Measurements from ENCODE around the gene RHBDD1. TPM values are rescaled to one million over a fixed set of nuclear protein-coding genes. Genes with fewer than 3 reads are reported as not detected.

Gene RHBDD1
- total and polyA plus RNA-seq, 2 donors from 2014 or later, result 8.3 to 49.9 TPM

GRCh38 chr2:226837334-226837733, 1.5 kb downstream of the RHBDD1 start:
- H3K4me3 ChIP-seq (ENCODE audit: low read length in 3 of 3), result peak overlapping the region in 1 of 3 donors; percentile 80
- no peak for DNase-seq
- intact Hi-C loops (cut with DNase I), result no loop called here
- no peak overlapping the region for H3K27ac ChIP-seq (ENCODE audit: low read depth in 2 of 2, low read length in 2 of 2)
- H3K9ac ChIP-seq (ENCODE audit: low read length in 3 of 3), result peak overlapping the region in 1 of 3 donors; percentile 85
- no peaks in the 10 kb centered on the region for H3K9me3 ChIP-seq (ENCODE audit: control insufficient read depth in 2 of 3, insufficient read depth in 1 of 3, low read length in 3 of 3)
- H3K4me1 ChIP-seq (ENCODE audit: control insufficient read depth in 2 of 3, insufficient read depth in 2 of 3, low read depth in 1 of 3, low read length in 3 of 3), result peaks cover 3 to 18% (median 6%) of the 10 kb centered on the region in 3 donors
- H3K36me3 ChIP-seq (ENCODE audit: control insufficient read depth in 2 of 3, insufficient read depth in 3 of 3, low read length in 3 of 3), result no peaks in the 10 kb centered on the region
- no peak for FAIRE-seq
- no peaks in the 10 kb centered on the region for H3K27me3 ChIP-seq (ENCODE audit: control insufficient read depth, insufficient read depth, low read length)
- TF ChIP-seq CTCF (IDR thresholded peaks at IDR 0.05; ENCODE audit: borderline replicate concordance, extremely low read depth, insufficient read depth), result no peak

- no peak for TF ChIP-seq CTCF (IDR thresholded peaks at IDR 0.05; ENCODE audit: borderline replicate concordance, extremely low read depth, insufficient read depth)
- DNase-seq (no peak), FAIRE-seq (no peak)
- Histone ChIP-seq H3K4me1 (ENCODE audit: control insufficient read depth in 2 of 3, insufficient read depth in 2 of 3, low read depth in 1 of 3, low read length in 3 of 3) (peaks cover 3 to 18% (median 6%) of the 10 kb centered on the region in 3 donors), H3K36me3 (ENCODE audit: control insufficient read depth in 2 of 3, insufficient read depth in 3 of 3, low read length in 3 of 3) (no peaks in the 10 kb centered on the region), H3K4me3 (ENCODE audit: low read length in 3 of 3) (peak overlapping the region in 1 of 3 donors; percentile 0), H3K9ac (ENCODE audit: low read length in 3 of 3) (no peak overlapping the region), H3K9me3 (ENCODE audit: control insufficient read depth in 2 of 3, insufficient read depth in 1 of 3, low read length in 3 of 3) (no peaks in the 10 kb centered on the region), H3K27me3 (ENCODE audit: control insufficient read depth, insufficient read depth, low read length) (no peaks in the 10 kb centered on the region), H3K27ac (ENCODE audit: low read depth in 2 of 2, low read length in 2 of 2) (no peak overlapping the region)
- intact Hi-C loops (cut with DNase I), result no loop called here
These were observed 2.1 kb downstream of the RHBDD1 start for GRCh38 chr2:226837787-226838603.

- Histone ChIP-seq H3K4me1 (ENCODE audit: control insufficient read depth in 2 of 3, insufficient read depth in 2 of 3, low read depth in 1 of 3, low read length in 3 of 3) (peaks cover 3 to 18% (median 6%) of the 10 kb centered on the region in 3 donors), H3K9me3 (ENCODE audit: control insufficient read depth in 2 of 3, insufficient read depth in 1 of 3, low read length in 3 of 3) (no peaks in the 10 kb centered on the region), H3K9ac (ENCODE audit: low read length in 3 of 3) (no peak overlapping the region), H3K4me3 (ENCODE audit: low read length in 3 of 3) (no peak overlapping the region), H3K27me3 (ENCODE audit: control insufficient read depth, insufficient read depth, low read length) (no peaks in the 10 kb centered on the region), H3K27ac (ENCODE audit: low read depth in 2 of 2, low read length in 2 of 2) (no peak overlapping the region), H3K36me3 (ENCODE audit: control insufficient read depth in 2 of 3, insufficient read depth in 3 of 3, low read length in 3 of 3) (no peaks in the 10 kb centered on the region)
- DNase-seq, result peak in 2 of 5 donors; percentile 24 to 33
- no peak for FAIRE-seq
- no peak for TF ChIP-seq CTCF (IDR thresholded peaks at IDR 0.05; ENCODE audit: borderline replicate concordance, extremely low read depth, insufficient read depth)
- intact Hi-C loops (cut with DNase I), result no loop called here
These were observed 2.9 kb downstream of the RHBDD1 start for GRCh38 chr2:226838722-226839121.

All from kidney (tissue), 14 donors.